HT-29 (cell line): Measurements from ENCODE around the gene ROMO1. TPM values are rescaled to one million over a fixed set of nuclear protein-coding genes. Genes with fewer than 3 reads are reported as not detected.
"Not testable (repeated sequence)": the region's sequence is repeated elsewhere in the genome, so short reads cannot be mapped to it uniquely, and the experiment has no call there.

ENCODE experiments used
- DNase-seq: peaks from one replicate; pipeline ENCODE4 v3.0.0-alpha.2; 2015; ENCODE audit warnings: low spot score
- total RNA-seq: library from RNA; depleted of rRNA; stranded (reverse); fragments of >200 nt; shearing (Covaris generic); gene quantifications from 2 replicates; pipeline ENCODE4 v1.2.3, GENCODE V29; 2014

ROMO1 gene
- total RNA-seq, 1 experiment from 2014 or later = 653 TPM

DNA sequence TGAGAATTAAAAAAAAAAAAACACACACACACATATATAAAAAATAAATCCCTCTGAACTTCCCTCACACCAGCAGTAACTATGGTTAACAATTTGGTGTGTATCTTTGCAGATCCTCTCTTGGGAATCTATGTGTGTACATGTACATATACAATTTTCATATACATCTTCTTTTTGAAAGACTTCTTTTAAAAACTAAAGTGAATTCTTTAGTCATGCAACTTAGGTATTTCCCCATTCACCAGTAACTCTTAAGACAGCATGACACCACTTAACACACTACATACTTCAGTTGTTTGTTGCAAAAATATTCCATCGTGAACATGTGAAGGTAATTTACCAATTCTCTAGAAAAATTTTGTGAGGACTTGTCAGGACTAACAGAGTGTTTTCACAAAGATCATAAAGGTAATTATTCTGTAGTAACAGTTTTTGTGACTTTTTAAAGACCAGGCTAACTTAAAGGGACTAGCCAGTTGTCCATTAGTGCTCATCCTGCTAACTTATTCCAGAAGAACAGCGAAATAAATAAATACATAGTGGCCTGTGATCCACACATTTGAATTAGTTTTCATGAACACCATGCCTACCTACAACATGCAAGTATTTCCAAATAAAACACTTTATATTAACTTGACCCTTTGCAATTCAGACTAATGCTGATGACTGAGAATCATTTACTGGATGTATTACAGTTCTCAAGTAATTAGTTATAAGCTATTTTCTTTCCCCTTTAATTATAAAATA is 30.8 kb downstream of the ROMO1 start:
- DNase-seq = no peak

DNA sequence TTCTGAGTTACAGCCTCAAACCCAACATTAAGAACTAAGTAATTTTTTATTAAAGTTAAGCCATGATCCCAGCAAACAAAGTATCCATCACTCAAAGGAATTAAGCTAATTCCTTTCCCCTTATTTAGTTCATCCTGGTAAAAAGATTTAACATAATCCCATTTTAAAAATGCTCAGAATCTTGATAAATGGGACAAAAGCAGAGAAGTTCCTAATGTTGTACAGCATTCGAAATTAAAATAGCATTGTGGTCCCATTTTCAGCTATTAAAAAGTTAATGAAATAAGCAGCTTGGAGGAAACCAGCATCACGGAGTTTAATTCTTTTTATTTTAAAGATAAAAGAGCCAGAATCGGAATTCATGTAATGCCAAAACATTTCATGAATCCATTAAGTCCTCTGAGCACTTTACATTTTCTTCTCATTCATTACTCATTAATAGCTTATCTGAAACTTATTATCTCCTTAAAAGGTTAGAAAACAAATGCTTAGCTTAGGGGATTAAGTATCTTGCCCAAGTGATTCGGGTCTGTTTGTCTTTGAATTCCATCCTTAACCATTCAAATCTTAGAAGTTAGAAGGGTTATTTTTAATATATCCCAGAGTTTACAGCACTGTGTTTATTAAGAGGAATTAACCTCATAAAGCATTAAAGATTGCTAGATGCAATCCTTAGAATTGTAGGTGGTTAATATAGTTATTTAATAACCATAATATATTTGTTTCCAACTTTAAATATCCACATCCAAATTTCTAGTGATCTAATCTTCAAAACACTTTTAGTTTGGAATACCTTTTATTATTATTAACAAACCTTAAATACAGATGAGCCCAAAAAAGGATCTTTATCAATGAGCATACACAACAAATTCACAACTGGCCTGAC is 31.6 kb downstream of the ROMO1 start:
- DNase-seq = no peak

- no peak for DNase-seq
Observed at GRCh38 chr20:35731469-35731788, 32.2 kb downstream of the ROMO1 start.

DNA sequence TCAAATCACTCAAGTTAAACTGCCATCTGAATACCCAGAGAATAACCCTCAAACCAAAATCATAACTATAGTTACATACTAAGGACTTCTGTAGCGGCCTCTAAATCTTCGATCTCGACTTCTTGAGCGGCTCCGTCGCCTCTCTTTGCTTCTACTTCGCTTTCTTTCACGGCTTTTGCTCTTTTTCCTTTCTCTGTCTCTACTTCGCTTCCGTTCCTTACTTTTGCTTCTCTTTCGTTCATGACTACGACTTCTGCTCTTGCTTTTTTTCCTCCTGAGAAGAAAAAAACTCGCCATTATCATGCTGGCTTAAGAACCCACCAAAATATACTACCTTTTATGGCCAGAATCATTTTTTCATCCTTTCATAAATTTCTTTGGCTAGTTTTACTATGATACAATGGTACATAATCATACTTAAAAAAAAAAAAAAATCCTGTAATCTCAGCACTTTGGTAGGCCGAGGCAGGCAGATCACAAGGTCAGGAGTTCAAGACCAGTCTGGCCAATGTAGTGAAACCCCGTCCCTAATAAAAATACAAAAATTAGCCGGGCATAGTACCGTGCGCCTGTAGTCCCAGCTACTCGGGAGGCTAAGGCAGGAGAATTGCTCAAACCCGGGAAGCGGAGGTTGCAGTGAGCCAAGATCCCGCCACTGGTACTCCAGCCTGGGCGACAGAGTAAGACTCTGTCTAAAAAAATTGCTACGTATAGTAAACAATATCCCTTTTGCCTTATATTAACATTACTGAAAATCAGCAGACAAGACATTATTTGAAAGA is 32.8 kb downstream of the ROMO1 start:
- DNase-seq = no peak

- no peak for DNase-seq
Observed at GRCh38 chr20:35732644-35732982, 33.4 kb downstream of the ROMO1 start.

- DNase-seq = no peak
Observed at GRCh38 chr20:35734374-35734773, 35.2 kb downstream of the ROMO1 start.

DNA sequence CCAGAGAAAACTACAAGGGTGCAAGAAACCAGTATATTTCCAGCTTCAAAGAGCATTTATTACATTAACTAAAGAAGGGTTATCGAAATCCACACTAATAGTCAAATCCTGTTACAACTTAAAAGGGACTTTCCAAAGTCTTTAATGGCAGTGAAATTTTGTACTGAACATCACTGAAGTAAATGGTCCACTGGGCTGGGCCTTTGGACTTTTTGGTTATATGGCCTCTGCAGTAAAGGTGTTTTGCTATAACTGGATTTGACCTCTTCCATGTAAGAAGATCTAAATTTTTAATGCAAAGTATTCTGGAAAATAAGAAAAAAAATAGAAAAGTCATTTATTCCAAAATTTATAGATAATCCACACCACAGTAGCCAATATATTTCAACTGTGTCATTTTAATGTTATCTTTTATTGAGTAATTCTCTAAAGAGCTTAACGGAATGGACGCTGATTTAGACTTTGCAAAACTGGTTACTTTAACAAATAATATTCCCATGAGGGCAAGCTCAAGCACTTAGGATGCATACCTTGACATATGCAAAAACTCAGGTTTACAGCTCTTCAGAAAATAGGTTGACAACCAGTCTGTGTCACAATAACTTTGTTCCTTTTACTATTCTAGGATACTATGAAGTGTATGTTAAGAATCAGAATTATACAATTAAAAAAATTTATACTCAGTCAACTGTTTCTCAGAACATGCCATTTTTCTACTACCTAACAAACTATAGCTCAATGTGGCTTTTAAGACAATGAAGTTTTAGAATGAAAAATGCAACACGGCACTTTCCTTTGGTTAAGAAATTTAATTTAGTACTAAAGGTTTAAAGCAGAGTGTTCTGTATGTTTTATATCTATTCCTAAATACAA is 35.8 kb downstream of the ROMO1 start:
- DNase-seq = no peak

DNA sequence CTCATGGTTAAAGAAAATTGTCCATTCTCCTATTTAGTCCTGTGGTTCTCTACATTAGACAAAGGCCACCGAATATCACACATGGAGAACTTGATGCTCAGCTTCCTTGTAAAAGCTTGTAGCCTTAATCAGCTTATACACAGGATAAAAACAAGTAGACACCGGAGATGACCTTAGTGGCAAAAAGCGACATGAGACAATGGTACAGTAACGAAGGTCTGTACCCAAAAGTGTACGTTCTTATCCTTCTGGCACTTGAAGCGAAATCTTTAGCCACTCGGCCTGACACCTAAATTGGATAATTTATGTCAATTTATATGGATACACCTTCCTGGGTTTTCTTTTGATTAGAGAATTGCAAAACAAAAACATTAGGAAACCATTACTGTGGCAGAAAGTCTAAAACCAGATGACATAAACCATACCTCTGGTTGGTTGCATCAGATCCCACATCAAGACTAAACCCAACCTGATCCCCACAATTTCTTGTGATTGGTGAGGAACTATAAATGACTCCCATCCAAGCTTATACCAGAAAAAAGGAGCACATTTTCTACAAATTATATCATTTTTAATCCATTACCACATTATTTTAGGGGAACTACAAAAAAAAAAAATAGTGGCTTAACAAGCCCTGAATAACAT is 36.7 kb downstream of the ROMO1 start:
- no peak for DNase-seq

DNA sequence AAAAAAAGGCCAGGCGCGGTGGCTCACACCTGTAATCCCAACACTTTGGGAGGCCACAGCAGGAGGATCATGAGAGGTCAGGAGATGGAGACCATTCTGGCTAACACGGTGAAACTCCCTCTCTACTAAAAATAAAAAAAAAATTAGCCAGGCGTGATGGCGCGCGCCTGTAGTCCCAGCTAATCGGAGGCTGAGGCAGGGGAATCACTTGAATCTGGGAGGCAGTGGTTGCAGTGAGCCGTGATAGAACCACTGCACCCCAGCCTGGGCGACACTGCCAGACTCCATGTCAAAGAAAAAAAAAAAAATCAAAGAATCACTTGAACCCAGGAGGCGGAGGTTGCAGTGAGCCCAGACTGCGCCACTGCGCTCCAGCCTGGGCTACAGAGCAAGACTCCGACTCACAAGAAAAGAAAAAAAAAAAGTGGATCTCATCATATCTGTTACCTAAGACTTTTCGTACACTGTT is 38.7 kb downstream of the ROMO1 start:
- no peak for DNase-seq

GRCh38 chr20:35738410-35739179 is 39.4 kb downstream of the ROMO1 start:
- no peak for DNase-seq

- peak; percentile 53 for DNase-seq
Observed at GRCh38 chr20:35739294-35740163, 40.3 kb downstream of the ROMO1 start.

- DNase-seq = peak; percentile 100
Observed at GRCh38 chr20:35741892-35742740, 42.9 kb downstream of the ROMO1 start, which contains the start of gene RBM39. RBM39 (minus strand) TSS chr20:35742260; CDS start chr20:35740874, 1,386 bp downstream.

- DNase-seq = peak; percentile 63
Observed at GRCh38 chr20:35742741-35743523, 43.7 kb downstream of the ROMO1 start.

DNA sequence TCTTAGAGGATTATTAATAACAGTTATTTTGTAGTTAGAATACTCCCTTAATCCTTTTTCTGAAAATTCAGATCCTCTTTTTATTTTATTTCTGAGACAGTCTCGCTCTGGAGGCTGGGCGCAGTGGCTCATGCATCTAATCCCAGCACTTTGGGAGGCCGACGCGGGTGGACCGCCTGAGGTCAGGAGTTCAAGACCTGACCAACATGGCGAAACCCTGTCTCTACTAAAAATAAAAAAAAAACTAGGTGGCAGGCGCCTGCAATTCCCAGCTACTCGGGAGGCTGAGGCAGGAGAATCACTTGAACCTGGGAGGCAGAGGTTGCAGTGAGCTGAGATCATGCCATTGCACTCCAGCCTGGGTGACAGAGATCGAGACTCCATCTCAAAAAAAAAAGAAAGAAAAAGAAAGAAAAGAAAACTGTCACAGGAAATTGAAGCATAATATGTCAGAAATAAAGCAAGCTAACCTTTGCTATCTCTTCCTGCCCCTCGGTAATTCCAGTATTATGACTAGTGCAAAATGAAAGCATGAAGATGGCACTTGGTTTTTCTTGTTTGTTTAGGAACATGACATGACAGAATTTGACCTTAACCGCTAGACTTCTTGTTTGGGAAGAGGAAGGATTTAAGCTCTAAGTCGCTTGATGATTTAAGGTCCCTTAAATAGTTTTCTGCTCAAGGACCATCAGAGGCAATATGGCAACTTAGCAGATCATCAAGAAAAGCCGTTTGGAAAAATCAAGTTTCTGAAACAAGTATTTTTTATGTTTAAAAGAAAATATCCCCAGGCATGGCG is 44.7 kb downstream of the ROMO1 start:
- DNase-seq = no peak

DNA sequence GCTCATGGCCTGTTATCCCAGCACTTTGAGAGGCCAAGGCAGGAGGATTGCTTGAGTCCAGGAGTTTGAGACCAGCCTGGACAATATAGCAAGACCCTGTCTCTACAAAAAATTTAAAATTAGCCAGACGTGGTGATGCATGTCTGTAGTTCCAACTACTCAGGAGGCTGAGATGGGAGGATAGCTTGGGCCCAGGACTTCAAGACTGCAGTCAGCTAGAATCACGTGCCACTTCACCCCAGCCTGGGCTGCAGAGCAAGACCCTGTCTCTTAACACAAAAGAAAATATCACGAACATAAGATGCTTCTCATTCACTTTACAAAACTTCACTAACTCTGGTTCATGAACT is 45.3 kb downstream of the ROMO1 start:
- not testable (repeated sequence) for DNase-seq
